Hematopoietic multipotent progenitor cell treated with erythropoietin and hydrocortisone succinate and interleukin-3 and kit ligand, for 17 days (in vitro differentiated cells): Measurements from ENCODE around the gene ARHGEF28.

Experiments used
- DNase-seq: peaks from one replicate; pipeline ENCODE4 v3.0.0-alpha.2; 2015; ENCODE audit warnings: low spot score

The ARHGEF28 gene

GRCh38 chr5:73962801-73963425 lies 336.9 kb downstream of the ARHGEF28 start:
- no peak for DNase-seq

GRCh38 chr5:73964352-73964865 lies 338.4 kb downstream of the ARHGEF28 start:
- no peak for DNase-seq

- DNase-seq: no peak
These were observed 340.5 kb downstream of the ARHGEF28 start for GRCh38 chr5:73966451-73966850.

- DNase-seq: no peak
These were observed 341.4 kb downstream of the ARHGEF28 start for GRCh38 chr5:73967347-73967746.

GRCh38 chr5:73968246-73968645 lies 342.2 kb downstream of the ARHGEF28 start:
- no peak for DNase-seq

GRCh38 chr5:73968729-73969128 lies 342.7 kb downstream of the ARHGEF28 start:
- DNase-seq: no peak

GRCh38 chr5:73969195-73970036 lies 343.4 kb downstream of the ARHGEF28 start:
- no peak for DNase-seq

- DNase-seq: no peak
These were observed 345.3 kb downstream of the ARHGEF28 start for GRCh38 chr5:73971326-73971725.

GRCh38 chr5:73973135-73973534 lies 347.1 kb downstream of the ARHGEF28 start:
- no peak for DNase-seq

- no peak for DNase-seq
These were observed 348.9 kb downstream of the ARHGEF28 start for GRCh38 chr5:73974871-73975360.

- no peak for DNase-seq
These were observed 349.8 kb downstream of the ARHGEF28 start for GRCh38 chr5:73975845-73976244.

- no peak for DNase-seq
These were observed 351.1 kb downstream of the ARHGEF28 start for GRCh38 chr5:73977146-73977545.

GRCh38 chr5:73979321-73979720 lies 353.3 kb downstream of the ARHGEF28 start:
- DNase-seq: no peak

GRCh38 chr5:73981704-73982103 lies 355.7 kb downstream of the ARHGEF28 start:
- DNase-seq: no peak

- no peak for DNase-seq
These were observed 357.6 kb downstream of the ARHGEF28 start for GRCh38 chr5:73983644-73984043.

GRCh38 chr5:73985145-73985544 lies 359.1 kb downstream of the ARHGEF28 start:
- DNase-seq: no peak

GRCh38 chr5:73986729-73987128 lies 360.7 kb downstream of the ARHGEF28 start:
- DNase-seq: no peak

- DNase-seq: no peak
These were observed 361.9 kb downstream of the ARHGEF28 start for GRCh38 chr5:73987915-73988314.

- DNase-seq: no peak
These were observed 364.0 kb downstream of the ARHGEF28 start for GRCh38 chr5:73989956-73990355.
